ENCODE results near the gene SIRPA. TPM values are rescaled to one million over a fixed set of nuclear protein-coding genes. Genes with fewer than 3 reads are reported as not detected.
A peak's percentile ranks its signal among the peaks of the same experiment; 100 is the strongest.

Gene SIRPA
- total and polyA plus RNA-seq, 10 of the 15 experiments (the other 5 are each of a cell fraction or from before 2014, with no cell fraction given): 1.7 to 13.2 (median 5.0) TPM

- TF ChIP-seq CTCF (IDR thresholded peaks at IDR 0.05 in 2 of 3, conservative IDR thresholded peaks at IDR 0.05 in 1 of 3; ENCODE audit: control insufficient read depth in 2 of 3, extremely low read depth in 1 of 3, insufficient read depth in 1 of 3, low read depth in 3 of 3, low read length in 3 of 3) (peak; percentile 92 to 95 (median 92)), FOXM1 (IDR thresholded peaks at IDR 0.05; ENCODE audit: low read depth, low read length) (0 out of 2 replicates have a peak, but pooled peaks have one; percentile 19), BCL11A (IDR thresholded peaks at IDR 0.05; ENCODE audit: low read depth, low read length) (no peak), NFYB (IDR thresholded peaks at IDR 0.05; ENCODE audit: insufficient read depth, low read depth, low read length) (no peak), BACH1 (IDR thresholded peaks at IDR 0.05; ENCODE audit: borderline replicate concordance) (no peak), SMARCA5 (IDR thresholded peaks at IDR 0.05) (peak; percentile 61; the same call in 1 of the 2 replicates), SREBF1 (IDR thresholded peaks at IDR 0.05; ENCODE audit: low read length) (no peak), EGR1 (IDR thresholded peaks at IDR 0.05; ENCODE audit: borderline replicate concordance in 1 of 2, low read depth in 2 of 2, low read length in 2 of 2) (peak in 1 of 2 experiments; percentile 80; a peak in 2 of 3 replicates), SREBF2 (IDR thresholded peaks at IDR 0.05; ENCODE audit: low read length) (no peak), SUPT20H (IDR thresholded peaks at IDR 0.05; ENCODE audit: borderline replicate concordance, control insufficient read depth, low read depth, low read length) (no peak), RAD21 (IDR thresholded peaks at IDR 0.05; ENCODE audit: insufficient read depth, low read depth, low read length) (peak; percentile 84), PML (IDR thresholded peaks at IDR 0.05; ENCODE audit: low read length) (no peak), CREM (IDR thresholded peaks at IDR 0.05; ENCODE audit: low read depth) (peak; percentile 63; the same call in 1 of the 2 replicates), NR2C2 (IDR thresholded peaks at IDR 0.05; ENCODE audit: borderline replicate concordance, control insufficient read depth, insufficient read length, low read depth) (no peak), RB1 (IDR thresholded peaks at IDR 0.05; ENCODE audit: borderline replicate concordance) (peak; percentile 35; the same call in 1 of the 2 replicates), PKNOX1 (IDR thresholded peaks at IDR 0.05) (no peak), POU2F2 (IDR thresholded peaks at IDR 0.05; ENCODE audit: borderline replicate concordance, low read depth, low read length) (0 out of 3 replicates have a peak, but pooled peaks have one; percentile 44), DPF2 (IDR thresholded peaks at IDR 0.05) (peak; percentile 77), CHD2 (IDR thresholded peaks at IDR 0.05; ENCODE audit: borderline replicate concordance, low read depth, low read length) (0 out of 2 replicates have a peak, but pooled peaks have one; percentile 25), LARP7 (IDR thresholded peaks at IDR 0.05) (no peak), E4F1 (IDR thresholded peaks at IDR 0.05; ENCODE audit: borderline replicate concordance, partially characterized antibody) (no peak), ZBED1 (IDR thresholded peaks at IDR 0.05; ENCODE audit: borderline replicate concordance) (no peak), CREB1 (IDR thresholded peaks at IDR 0.05; ENCODE audit: low read depth) (peak; percentile 60), YY1 (IDR thresholded peaks at IDR 0.05; ENCODE audit: low read depth, low read length) (peak; percentile 60; the same call in 1 of the 2 replicates)
- TF ChIP-seq, protein P1, sequence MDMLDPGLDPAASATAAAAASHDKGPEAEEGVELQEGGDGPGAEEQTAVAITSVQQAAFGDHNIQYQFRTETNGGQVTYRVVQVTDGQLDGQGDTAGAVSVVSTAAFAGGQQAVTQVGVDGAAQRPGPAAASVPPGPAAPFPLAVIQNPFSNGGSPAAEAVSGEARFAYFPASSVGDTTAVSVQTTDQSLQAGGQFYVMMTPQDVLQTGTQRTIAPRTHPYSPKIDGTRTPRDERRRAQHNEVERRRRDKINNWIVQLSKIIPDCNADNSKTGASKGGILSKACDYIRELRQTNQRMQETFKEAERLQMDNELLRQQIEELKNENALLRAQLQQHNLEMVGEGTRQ (IDR thresholded peaks at IDR 0.05; ENCODE audit: borderline replicate concordance, low read depth, low read length): peak; percentile 36; the same call in 1 of the 2 replicates
Measured at GRCh38 chr20:1965520-1966351, 70.5 kb downstream of the SIRPA start (continued).

Measured in GM12878 (cell line).